ENCODE data around the gene LCA5L.

The LCA5L gene

DNA sequence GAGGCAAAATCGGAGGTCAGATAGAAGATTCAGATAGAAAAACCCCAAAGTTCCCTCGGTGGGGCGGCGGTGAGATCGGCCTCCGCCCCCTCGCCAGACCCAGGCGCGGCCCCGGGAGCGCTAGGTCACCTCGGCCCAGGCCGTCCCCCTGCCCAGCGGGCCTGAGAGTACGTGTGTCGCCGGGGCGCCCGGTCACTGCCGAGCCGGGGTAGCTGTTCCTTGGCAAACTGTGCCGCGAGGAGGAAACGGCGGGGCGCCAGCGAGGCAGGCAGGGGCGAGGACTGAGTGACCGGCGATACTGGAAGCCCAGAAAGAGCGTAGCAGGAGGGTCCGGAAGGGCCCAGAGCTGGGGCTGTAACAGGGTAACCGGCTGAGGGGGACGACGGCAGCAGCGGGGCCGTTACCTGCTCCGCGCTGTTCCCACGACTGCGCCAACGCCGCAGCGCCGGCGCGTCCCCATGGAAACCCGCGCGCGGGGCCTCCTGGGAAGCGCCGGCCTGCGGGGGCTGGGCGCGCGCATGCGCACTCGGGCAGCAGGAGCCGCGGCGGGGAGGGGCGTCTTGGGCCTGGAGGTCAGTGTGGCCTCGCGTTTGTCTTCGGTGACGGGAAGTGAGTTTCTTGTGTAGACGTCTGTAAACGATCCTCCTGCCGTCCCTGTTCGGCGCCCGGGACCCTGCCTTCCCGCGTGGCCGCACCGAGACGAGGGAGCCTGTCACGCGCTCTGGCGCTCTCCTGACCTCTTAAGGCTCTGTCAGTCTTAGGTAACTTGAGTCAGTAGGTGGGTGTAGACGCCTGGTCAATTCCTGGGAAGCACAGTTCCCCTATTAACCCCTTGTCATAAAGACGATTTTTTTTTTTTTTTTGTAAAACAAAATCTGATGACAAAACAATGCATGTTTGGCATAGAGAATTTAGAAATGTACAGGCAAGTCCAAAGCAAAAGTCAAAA lies at the start of gene LCA5L:
Gene LCA5L (minus strand): TSS at position 458 of the 949 bp plus-strand sequence. CDS start 17,285 bp downstream, outside the sequence.
- no peak for FAIRE-seq

DNA sequence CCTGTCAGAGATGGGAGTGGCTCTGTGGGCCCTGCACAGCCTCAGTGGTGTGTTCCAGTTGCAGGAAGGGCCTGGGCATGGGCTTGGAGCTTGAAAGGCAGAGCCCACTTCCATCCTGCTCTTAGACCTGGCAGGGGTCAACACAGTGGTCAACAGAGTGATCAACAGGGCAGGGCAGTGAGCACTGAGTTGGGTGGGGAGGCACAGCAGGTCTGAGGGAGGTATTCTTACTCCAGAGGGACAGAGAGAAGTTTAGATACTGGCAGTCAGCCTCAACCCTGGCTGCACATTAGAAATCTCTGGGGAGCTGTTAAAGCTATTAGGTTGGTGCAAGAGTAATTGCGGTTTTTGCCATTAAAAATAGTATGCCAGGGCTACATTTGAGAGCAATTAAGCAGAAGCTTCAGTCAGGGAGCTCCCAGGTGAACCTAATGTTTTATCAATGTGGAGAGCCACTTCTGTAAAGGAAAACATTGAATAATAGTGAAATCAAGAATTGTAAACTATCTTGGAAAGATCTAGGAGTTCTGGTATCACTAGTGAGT lies 43.9 kb upstream of the LCA5L start:
- no peak for FAIRE-seq

DNA sequence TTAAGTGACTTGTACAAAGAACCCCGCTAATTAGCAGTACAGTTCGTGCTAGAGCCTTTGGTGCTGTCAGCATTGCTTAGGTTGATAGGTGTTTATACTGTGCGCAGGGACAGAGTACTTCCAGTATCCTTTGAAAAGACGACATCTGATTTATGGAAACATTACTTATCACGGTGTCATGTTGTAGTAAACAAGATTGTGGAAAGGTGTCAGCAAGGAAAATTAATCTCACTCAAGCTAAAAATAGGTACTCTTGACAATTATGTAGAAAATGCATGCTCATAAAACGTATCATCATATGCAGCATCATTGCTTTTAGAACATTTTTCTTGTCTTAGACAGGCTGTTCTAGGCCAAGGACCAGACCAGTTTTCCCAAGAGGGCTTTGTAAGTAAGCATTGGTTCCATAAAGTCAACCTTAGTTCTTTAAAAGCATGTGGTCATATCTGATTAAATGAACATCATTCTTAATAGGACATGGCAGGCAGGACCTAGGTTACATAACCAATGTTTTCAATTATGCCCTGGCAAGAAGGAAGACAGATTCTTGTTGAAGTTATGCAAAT lies 39.2 kb upstream of the LCA5L start:
- no peak for FAIRE-seq

DNA sequence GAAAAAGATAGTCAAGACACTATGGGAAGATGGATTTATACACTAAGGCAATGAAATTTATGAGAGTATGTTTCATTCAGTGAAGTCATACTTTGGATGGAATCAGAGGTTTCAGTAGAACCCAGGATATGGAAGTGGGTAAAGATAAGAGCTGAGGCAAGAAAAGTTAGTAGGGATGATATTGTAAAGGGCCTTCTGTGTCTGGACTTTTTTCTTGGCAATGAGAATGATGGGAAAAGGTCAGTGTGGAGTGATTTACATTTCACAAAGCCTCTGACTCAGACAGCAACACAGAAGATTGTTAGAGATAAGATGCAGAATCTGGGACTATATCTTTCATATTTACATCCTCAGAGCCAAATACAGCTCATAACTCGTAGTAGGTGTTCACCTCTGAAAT lies 38.3 kb upstream of the LCA5L start:
- FAIRE-seq: no peak

DNA sequence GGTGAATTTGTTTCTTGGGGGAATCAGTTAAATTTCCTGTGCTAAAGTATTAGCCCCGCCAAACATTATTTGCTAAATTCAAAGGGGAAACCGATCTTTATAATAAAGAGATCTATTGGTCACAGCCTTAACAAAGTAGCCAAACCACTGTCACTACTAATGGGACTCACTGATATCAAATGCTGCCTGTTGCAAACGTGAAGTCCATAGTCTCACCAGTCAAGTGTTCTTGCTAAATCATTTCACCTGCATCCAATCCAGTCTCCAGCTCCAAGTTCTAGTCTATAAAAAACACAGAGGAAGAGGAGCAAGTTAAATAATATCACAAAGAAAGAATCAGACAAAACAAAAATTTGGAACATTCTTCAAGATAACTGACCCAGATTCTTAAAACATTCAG lies 36.3 kb upstream of the LCA5L start:
- FAIRE-seq: no peak

DNA sequence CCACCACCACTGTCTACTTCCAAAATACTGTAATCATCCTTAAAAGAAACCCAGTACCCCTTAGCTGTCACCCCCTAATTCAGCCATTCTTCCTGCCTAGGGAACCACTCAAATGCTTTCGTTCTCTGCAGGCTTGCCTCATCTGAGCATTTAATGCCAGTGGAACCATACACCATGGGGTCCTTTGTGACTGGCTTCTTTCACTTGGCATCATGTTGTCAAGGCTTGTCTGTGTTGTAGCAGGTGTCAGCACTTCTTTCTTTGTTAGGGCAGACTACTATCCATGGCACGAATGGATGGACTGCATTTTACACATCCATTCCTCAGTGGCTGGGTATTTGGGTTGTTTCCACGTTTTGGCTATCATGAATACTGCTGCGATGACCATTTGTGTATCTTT lies 34.7 kb upstream of the LCA5L start:
- FAIRE-seq: no peak

DNA sequence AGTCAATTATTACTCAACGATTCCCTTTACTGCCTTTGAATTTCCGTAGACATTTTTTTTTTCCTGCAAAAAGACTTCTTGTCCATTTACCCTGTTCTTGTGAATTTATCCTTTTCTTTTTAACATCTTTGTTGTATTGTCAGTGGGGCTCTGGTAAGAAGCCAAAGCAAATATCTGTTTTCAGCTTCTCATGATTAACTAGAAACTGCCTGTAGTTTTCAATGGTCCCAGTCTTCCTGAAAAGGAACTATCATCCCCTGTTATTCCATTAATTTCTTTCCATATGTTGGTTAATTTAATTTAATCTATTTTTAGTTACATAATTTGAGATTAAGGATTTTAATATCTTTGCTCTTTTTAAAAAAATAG lies 34.2 kb upstream of the LCA5L start:
- no peak for FAIRE-seq

DNA sequence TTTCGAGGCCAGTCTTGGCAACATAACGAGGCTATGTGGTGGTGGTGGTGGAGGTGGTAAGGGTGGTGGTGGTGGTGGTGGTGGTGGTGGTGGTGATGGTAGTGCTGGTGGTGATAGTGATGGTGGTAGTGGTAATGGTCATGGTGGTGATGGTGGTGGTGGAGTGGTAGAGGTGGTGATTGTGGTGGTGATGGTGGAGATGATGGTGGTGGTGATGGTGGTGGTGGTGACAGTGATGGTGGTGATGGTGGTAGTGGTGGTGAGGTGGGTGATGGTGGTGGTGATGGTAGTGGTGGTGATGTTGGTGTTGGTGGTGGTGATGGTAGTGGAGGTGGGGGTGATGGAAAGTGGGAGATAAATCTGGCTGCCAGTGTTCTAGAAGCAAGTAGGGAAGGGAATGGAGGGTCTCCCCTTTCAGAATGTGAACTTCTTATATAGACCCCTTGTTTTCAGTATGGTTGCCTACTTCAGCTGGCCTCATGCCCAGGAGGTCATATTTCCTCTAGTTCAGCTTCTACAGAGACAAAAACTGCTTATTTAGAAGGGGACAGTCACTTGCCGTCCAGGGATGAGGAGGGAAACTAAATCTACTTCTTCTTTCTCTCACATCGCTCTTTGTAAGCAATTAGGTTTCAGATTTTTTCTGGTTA lies 33.7 kb upstream of the LCA5L start:
- no peak for FAIRE-seq

DNA sequence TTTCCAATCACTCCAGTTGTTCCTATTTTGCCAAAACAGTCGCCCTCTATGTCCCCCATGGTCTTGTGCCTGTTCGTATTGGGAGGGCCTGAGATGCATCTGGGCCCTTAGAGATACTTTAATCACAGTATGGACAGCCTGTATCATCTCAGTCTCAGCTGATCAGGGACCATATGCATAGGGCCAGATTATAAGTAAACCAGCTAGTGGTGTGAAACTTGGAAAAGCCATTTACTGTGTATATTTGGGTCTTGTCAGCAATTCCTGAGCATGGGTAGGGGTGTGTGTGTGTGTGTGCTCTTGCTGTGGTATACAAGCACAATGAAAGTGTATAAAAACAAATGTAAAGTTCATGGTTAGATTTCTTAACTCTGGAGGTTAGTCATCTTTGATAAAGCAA lies 29.0 kb upstream of the LCA5L start:
- no peak for FAIRE-seq

DNA sequence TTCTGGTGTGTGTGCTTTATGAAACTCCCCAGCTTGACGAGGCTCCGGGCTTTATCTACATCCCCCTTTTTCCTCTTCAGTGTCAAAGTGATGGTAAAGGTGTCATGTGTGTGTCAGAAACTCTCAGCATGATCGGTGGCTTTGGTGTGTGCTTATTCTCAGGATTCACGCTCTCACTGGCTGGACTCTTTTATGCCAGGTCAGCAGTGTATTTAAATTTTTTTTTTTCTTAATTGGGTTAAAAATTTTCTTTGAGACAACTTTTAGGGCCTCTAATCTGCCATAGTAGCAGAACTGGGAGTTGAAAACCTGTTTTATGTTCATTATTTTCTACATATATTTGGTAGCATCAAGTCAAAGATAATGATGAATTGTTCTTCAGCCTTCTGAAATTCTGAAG lies 27.2 kb upstream of the LCA5L start:
- no peak for FAIRE-seq

DNA sequence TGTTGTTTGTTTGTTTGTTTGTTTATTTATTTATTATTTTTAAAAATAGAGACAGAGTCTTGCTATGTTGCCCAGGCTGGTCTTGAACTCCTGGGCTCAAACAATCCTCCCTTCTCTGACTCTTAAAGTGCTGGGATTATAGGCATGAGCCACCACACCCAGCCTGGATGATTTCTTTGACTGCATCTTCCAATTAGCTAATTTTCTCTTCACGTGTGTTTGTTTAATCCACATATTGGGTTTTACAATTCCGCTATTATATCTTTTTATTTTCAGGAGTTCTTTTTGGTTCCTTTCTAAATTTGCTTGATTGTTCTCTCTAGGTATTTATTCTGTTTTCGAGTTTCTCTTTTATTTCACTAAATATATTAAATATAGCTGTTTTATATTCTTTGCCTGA lies 26.0 kb upstream of the LCA5L start:
- FAIRE-seq: no peak

DNA sequence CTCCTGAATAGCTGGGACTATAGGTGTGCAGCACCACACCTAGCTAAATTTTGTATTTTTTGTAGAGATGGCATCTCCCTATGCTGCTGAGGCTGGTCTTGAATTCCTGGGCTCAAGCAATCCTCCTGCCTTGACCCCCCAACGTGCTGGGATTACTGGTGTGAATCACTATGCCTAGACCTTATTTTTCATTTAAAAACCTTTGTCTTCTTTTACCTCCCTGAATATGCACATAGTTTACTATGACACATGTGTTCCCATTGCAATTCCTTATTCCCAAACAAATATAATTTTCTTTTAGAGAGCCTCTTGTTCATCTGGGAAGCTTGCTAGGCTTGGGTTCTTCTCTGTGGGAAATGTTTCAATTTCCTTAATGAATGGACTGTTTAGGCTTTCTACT lies 23.0 kb upstream of the LCA5L start:
- no peak for FAIRE-seq

DNA sequence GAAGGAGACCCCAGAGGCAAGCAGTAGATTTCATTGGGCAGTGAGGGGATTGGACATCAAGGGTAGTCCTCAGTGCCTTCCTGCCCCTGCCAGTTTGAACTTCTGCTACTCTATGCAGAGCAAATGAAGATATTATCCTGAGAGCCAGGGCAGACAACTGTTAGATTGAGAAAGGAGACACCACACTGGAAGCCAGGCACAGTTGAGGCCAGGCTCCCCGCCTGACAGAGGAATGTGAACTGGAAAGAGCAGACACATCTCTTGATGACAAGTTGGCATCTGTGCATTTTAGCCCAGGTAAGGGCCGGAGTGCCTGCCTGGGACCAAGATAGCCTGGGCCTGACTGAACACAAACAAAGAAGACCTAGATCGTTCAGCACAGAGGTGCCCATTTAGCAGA lies 22.2 kb upstream of the LCA5L start:
- FAIRE-seq: no peak

DNA sequence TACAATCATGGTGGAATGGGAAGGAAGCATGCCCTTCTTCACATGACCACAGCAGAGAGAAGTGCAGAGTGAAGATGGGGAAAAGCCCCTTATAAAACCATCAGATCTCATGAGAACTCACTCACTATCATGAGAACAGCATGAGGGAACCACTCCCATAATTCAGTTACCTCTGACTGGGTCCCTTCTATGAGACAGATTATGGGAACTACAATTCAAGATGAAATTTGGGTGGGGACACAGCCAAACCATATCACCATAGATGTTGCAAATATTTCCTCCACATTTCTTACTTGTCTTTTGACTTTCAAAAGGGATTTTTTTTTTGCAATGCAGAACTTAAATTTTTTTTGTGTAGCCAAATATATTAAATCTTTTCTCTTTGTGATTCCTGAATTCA lies 21.0 kb upstream of the LCA5L start:
- FAIRE-seq: no peak

DNA sequence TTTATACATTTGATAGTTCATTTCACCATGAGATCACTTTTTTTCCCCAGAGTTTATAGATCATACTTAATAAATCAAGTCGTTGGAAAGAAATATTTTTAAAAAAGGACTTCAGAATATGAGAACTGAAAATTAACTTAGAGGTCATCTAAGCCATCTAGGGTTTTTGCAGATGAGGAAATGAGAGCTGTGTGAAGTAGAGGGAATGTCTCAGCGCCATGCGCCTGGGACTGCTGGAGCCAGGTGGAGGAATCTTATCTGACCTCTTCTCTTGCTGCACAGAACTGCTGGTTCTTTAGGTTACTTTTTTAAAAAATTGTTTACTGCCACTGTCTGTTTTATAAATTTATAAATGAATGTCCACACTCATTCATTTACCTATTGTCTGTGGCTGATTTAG lies 17.7 kb upstream of the LCA5L start:
- no peak for FAIRE-seq

DNA sequence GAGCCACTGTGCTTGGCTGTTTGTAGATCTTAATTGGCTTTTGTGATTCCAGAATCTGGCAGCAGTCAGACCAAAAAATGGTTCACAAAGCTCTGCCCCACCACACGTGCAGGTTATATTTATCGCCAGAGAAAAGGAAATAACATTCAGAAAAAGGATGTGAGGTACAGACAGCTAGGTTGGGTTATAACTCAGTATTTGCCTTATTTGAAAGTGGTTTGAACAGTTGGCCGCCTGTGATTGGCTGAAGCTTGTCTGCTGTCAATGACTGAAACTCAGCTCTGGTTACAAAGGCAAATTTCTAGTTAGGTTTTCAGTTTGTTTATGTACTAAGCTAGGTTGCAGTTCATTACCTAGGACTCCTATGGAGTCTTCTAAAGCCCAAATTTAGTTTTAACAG lies 15.8 kb upstream of the LCA5L start:
- FAIRE-seq: no peak

DNA sequence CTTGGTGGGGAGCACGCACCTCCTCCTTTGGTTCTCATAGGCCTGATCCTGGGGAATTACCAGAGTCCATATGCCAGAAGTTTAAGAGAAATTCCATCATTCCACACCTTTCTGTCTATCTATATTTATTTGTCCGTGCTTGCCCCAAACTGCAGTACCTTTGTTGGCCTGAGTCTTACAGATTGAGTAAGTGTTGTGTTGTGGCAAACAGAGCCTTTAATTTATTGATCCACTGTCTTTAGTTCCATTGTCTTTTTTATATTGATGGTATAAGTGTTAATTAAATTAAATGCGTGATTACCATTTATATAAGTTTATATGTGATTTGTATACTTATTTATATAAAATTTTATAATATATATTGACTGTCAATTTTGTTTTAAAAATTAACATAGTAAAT lies 11.1 kb upstream of the LCA5L start:
- FAIRE-seq: no peak

DNA sequence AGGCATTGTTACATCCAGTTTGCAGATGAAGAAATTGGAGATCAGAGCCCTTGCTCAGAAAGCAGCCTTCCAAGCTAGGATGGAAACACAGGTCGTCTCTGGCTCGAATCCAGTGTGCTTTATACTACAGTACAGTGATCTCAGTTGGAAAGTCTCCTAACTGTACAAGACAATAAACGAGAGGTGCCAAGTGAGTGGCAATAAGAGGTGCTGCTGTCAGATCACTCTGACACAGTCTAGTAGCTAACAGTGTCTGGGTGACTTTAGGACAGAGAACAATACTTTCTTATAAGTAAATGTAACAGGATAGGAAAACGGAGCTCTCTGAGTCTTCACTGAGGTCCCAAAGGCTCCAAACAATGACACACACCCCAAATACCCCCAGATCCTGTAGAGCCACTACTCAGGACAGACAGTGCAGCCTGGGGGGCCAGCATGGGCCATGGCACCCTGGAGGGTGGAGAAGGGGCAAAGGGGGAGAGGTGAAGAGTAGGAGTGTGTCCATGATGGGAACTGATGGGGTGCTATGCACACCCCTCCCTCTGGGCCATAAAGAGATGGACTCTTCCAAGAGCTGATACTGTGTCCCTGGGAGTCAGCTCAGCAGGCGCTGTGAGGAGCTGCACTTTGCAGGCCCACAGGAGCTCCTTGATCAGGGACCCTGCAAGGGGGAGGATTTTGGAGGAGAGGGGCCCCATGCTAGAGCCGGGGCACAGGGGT lies 9.5 kb upstream of the LCA5L start:
- FAIRE-seq: no peak

DNA sequence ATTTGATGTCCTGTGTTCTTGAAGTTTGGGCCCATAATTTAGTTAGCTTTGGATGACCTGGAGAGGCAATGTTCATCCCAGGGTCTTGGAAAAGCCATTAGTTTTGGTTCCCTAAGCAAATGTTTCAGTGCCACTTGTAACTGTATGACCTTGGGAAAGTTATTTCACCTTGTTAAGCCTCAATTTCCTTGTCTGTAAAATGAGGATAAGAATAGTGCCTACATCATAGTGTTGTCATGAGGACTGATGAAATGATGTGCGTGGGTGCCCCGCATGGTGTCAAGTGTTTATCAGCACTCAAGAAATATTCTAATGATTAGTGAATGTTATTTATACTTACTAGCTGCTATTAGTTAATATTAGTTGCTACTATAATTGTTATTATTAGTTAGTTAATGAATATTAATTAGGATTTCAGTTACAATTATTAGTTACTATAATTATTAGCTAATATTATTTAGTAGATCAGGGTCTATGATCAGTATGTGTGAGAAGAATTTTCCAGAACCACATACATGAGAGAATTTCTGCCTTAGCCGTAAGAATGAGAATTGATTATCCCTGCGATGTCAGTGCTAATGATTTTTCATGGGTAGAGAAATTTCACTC lies 8.1 kb upstream of the LCA5L start:
- no peak for FAIRE-seq

DNA sequence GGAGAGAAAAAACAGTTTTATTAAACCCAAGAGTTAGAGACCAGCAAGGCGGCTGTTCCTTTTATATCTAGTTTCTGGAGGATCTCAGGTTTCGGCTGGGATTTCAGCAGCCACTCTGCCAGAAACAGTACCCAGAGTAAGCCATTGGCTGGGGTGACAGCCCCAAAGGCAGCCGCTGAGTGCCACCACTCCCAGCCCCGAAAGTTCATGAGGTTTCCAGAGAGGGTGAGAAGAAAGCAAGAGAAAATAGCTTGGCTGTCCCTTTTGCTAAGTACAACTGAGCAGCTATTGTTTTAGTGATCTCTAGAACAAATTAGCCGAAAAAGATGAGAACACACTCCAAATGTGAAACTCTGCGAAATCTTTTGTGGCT lies 7.4 kb upstream of the LCA5L start:
- no peak for FAIRE-seq

DNA sequence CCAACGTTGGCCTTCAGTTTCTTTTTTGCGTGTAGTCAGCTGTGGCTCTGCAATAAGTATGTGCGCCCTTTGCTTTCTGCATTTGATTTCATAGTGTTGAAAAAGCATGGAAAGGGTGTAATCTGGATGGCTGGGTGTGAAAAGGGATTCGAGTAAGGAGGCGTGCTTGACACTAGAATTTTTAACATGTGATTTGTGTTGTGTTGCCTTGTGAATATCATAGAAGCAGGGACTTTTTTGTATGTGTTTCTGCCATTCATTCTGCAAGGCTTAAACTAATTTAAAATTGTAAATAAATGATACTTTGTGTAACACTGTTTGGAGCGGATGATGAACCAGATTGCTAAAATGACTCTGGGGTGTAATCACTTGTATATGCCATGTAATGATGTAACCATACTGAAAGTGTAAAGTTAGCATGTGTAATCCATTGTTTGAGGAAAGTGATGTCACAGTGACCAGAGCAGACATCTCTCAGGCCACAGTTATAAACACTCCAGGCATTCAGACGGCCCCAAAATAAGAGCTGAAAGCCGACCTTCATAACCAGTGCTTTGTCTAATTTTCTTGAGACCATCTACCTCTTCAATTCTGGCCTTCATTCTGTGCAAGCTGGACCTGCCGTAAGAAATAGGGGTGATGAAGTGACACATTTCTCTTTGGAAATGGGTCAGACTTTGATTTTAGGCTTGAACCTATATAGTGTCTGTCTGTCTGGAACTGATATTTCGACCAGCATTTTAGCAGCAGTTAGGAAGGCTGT lies 6.8 kb upstream of the LCA5L start:
- no peak for FAIRE-seq
